Measurements from ENCODE around the gene CCNY.

Gene CCNY

DNA sequence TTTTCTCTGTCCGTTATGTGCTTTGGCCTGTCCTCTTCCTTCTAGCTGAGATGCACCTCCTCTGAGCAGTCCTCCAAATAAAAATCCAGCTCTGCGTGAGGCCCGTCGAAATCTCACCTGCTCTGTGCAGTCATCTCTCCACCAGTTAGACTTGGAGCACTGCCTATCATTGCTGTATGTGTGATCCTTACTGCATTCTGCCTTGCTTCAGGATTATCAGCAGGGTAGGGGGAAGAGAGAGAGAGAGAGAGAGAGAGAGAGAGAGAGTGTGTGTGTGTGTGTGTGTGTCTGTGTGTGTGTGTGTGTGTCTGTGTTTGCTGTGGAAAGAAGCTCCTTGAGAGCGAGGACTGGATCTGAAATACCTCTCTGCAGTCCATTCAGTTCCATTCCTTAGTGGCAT lies 129.4 kb downstream of the CCNY start:
- Histone ChIP-seq H3K9me2 (replicated peaks; ENCODE audit: control insufficient read depth, low read length) (no peaks in the 10 kb centered on the region), H3K4me2 (ENCODE audit: low read length) (no peak overlapping the region), H3K27ac (ENCODE audit: low read depth, low read length) (no peak overlapping the region), H4K20me1 (ENCODE audit: control insufficient read depth, insufficient read depth, low read depth, low read length) (peaks cover 7% of the 10 kb centered on the region; the same call in 1 of the 2 replicates), H3K4me3 (ENCODE audit: low read length) (no peak overlapping the region), H3K9me3 (ENCODE audit: control insufficient read depth, insufficient read depth, low read length) (no peaks in the 10 kb centered on the region), H3F3A (ENCODE audit: control insufficient read depth, insufficient read depth) (no peaks in the 10 kb centered on the region), H3K4me1 (ENCODE audit: control insufficient read depth, low read length) (peaks cover 6% of the 10 kb centered on the region; the same call in 1 of the 2 replicates), H3K79me2 (ENCODE audit: control insufficient read depth, low read length) (peaks cover 74% of the 10 kb centered on the region), H3K27me3 (ENCODE audit: control insufficient read depth, low read length) (no peaks in the 10 kb centered on the region), H3K36me3 (ENCODE audit: control insufficient read depth, low read length) (no peaks in the 10 kb centered on the region)
- TF ChIP-seq EZH2phosphoT487 (IDR thresholded peaks at IDR 0.05; ENCODE audit: borderline replicate concordance, low read length) (no peak), CTCF (IDR thresholded peaks at IDR 0.05; ENCODE audit: low read depth, low read length, poor library complexity, severe bottlenecking) (no peak)

- no peaks in the 10 kb centered on the region for H3K9me2 ChIP-seq (replicated peaks; ENCODE audit: control insufficient read depth, low read length)
- H3K79me2 ChIP-seq (ENCODE audit: control insufficient read depth, low read length): peaks cover 73% of the 10 kb centered on the region
- no peak overlapping the region for H3K4me2 ChIP-seq (ENCODE audit: low read length)
- H3K4me3 ChIP-seq (ENCODE audit: low read length): no peak overlapping the region
- peaks cover 6% of the 10 kb centered on the region; the same call in 1 of the 2 replicates for H3K4me1 ChIP-seq (ENCODE audit: control insufficient read depth, low read length)
- H4K20me1 ChIP-seq (ENCODE audit: control insufficient read depth, insufficient read depth, low read depth, low read length): peaks cover 7% of the 10 kb centered on the region; the same call in 1 of the 2 replicates
- no peak overlapping the region for H3K27ac ChIP-seq (ENCODE audit: low read depth, low read length)
- no peaks in the 10 kb centered on the region for H3F3A ChIP-seq (ENCODE audit: control insufficient read depth, insufficient read depth)
- H3K9me3 ChIP-seq (ENCODE audit: control insufficient read depth, insufficient read depth, low read length): no peaks in the 10 kb centered on the region
- no peaks in the 10 kb centered on the region for H3K27me3 ChIP-seq (ENCODE audit: control insufficient read depth, low read length)
- TF ChIP-seq CTCF (IDR thresholded peaks at IDR 0.05; ENCODE audit: low read depth, low read length, poor library complexity, severe bottlenecking): no peak
- no peak for TF ChIP-seq EZH2phosphoT487 (IDR thresholded peaks at IDR 0.05; ENCODE audit: borderline replicate concordance, low read length)
- H3K36me3 ChIP-seq (ENCODE audit: control insufficient read depth, low read length): no peaks in the 10 kb centered on the region
Measured at GRCh38 chr10:35466170-35466569, 129.9 kb downstream of the CCNY start.

DNA sequence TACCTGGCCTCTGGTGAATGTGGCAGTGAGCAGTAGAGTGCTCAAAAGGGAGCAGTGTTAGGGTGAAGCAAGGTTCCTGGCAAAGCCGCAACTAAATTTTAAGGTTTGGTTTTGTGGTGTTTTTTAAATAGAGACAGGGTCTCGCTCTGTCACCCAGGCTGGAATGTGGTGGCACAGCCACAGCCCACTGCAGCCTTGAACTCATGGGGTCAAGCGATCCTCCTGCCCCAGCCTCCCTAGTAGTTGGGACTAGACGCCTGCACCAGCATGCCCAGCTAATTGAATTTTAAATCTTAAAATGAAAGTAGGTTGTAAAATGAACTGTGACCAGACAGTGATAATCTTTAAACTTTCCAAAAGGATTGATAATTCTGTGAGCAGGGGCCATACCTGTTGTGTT lies 130.4 kb downstream of the CCNY start:
- H4K20me1 ChIP-seq (ENCODE audit: control insufficient read depth, insufficient read depth, low read depth, low read length): peaks cover 7% of the 10 kb centered on the region; the same call in 1 of the 2 replicates
- peaks cover 6% of the 10 kb centered on the region; the same call in 1 of the 2 replicates for H3K4me1 ChIP-seq (ENCODE audit: control insufficient read depth, low read length)

More for the DNA sequence above, 130.4 kb downstream of the CCNY start:
- no peaks in the 10 kb centered on the region for H3K9me3 ChIP-seq (ENCODE audit: control insufficient read depth, insufficient read depth, low read length)
- H3K4me2 ChIP-seq (ENCODE audit: low read length): no peak overlapping the region
- peaks cover 73% of the 10 kb centered on the region for H3K79me2 ChIP-seq (ENCODE audit: control insufficient read depth, low read length)
- no peaks in the 10 kb centered on the region for H3K9me2 ChIP-seq (replicated peaks; ENCODE audit: control insufficient read depth, low read length)
- no peak for TF ChIP-seq EZH2phosphoT487 (IDR thresholded peaks at IDR 0.05; ENCODE audit: borderline replicate concordance, low read length)
- TF ChIP-seq CTCF (IDR thresholded peaks at IDR 0.05; ENCODE audit: low read depth, low read length, poor library complexity, severe bottlenecking): no peak
- no peaks in the 10 kb centered on the region for H3K36me3 ChIP-seq (ENCODE audit: control insufficient read depth, low read length)
- no peak overlapping the region for H3K27ac ChIP-seq (ENCODE audit: low read depth, low read length)
- H3F3A ChIP-seq (ENCODE audit: control insufficient read depth, insufficient read depth): no peaks in the 10 kb centered on the region
- H3K27me3 ChIP-seq (ENCODE audit: control insufficient read depth, low read length): no peaks in the 10 kb centered on the region
- no peak overlapping the region for H3K4me3 ChIP-seq (ENCODE audit: low read length)

Data from DOHH2 (cell line).